Measurements from ENCODE around the gene FAM118A. TPM values are rescaled to one million over a fixed set of nuclear protein-coding genes. Genes with fewer than 3 reads are reported as not detected.
A peak's percentile ranks its signal among the peaks of the same experiment; 100 is the strongest.

FAM118A gene
- total and polyA plus RNA-seq, 3 donors from 2014 or later, result 70.8 to 104 (median 80.2) TPM

DNA sequence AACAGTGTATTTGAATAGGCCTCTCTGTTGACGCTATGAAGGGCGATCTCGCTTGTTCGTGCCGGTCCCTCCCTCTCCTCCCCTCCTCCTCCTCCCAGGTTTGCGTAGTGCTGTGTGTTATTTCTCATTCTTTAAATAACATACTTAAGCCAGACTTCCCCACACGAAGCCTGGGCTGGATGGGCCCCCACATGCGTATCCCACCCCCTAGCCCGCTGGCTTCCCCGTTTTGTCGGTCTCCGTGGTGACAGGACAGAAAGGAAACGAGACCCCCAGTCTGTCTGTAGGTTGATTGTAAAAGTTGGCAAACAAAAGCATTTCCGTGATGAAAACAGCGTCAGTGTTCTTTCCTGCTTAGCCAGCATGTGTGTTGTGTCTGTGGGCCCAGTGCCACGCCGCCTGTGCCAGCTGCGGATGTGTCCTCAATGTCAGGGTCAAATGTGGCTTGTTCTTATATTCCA, 27.3 kb downstream of the FAM118A start:
- TF ChIP-seq POLR2A (IDR thresholded peaks at IDR 0.05) (no peak), CTCF (IDR thresholded peaks at IDR 0.05) (no peak)
- no peaks in the 10 kb centered on the region for H3K9me3 ChIP-seq
- H3K36me3 ChIP-seq (ENCODE audit: low read depth, missing control alignments), result peaks cover 5% of the 10 kb centered on the region
- H3K4me3 ChIP-seq, result no peak overlapping the region
- peak; percentile 66 for DNase-seq
- no peaks in the 10 kb centered on the region for H3K27me3 ChIP-seq
- H3K4me1 ChIP-seq, result peaks cover 15% of the 10 kb centered on the region
- intact Hi-C loops (cut with DNase I; ENCODE audit: low total_unique reads), result no loop called here
- H3K27ac ChIP-seq, result peak overlapping the region; percentile 26 to 77
- WGBS, 2 donors, result 38 to 62% methylated on average over 18 of the region's 18 CpGs

- H3K4me3 ChIP-seq, result no peak overlapping the region
Observed at GRCh38 chr22:45337536-45337935, 27.8 kb downstream of the FAM118A start.

GRCh38 chr22:45338795-45339194, 29.1 kb downstream of the FAM118A start:
- Histone ChIP-seq H3K9me3 (no peaks in the 10 kb centered on the region), H3K27ac (no peak overlapping the region), H3K4me3 (no peak overlapping the region), H3K36me3 (ENCODE audit: low read depth, missing control alignments) (no peaks in the 10 kb centered on the region), H3K27me3 (no peaks in the 10 kb centered on the region), H3K4me1 (peaks cover 15% of the 10 kb centered on the region)
- intact Hi-C loops (cut with DNase I; ENCODE audit: low total_unique reads), result no loop called here
- DNase-seq, result no peak
- WGBS, 2 donors, result 87 to 94% methylated on average over 7 of the region's 7 CpGs
- TF ChIP-seq CTCF (IDR thresholded peaks at IDR 0.05) (no peak), POLR2A (IDR thresholded peaks at IDR 0.05) (no peak)

More at GRCh38 chr22:45337536-45337935, 27.8 kb downstream of the FAM118A start:
- no peak for DNase-seq
- Histone ChIP-seq H3K4me1 (peaks cover 15% of the 10 kb centered on the region), H3K27ac (peak overlapping the region in 1 of 2 donors; percentile 77), H3K27me3 (no peaks in the 10 kb centered on the region), H3K9me3 (no peaks in the 10 kb centered on the region), H3K36me3 (ENCODE audit: low read depth, missing control alignments) (peaks cover 5% of the 10 kb centered on the region)
- WGBS, 2 donors, result 86 to 89% methylated on average over 9 of the region's 9 CpGs
- TF ChIP-seq CTCF (IDR thresholded peaks at IDR 0.05) (no peak), POLR2A (IDR thresholded peaks at IDR 0.05) (no peak)
- intact Hi-C loops (cut with DNase I; ENCODE audit: low total_unique reads), result no loop called here

DNA sequence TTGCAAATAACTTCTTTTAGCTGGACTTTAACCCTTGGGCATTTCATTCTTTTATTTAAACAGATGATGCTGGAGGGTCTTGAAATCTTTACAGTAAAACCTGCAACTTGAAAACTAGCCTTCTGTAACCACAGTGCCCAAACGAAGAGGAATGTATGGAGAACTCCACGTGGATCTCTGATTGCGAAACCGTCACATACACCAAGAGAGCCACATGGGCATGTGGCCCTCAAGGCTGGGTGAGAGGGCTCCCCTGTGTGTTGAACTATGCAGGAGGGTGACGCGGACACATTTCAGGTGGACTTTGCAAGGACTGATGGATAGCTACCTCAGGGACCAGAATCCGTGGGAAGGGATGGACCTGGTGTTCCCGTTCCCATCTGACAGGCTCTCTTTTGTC, 30.6 kb downstream of the FAM118A start:
- Histone ChIP-seq H3K27me3 (no peaks in the 10 kb centered on the region), H3K4me1 (peaks cover 7% of the 10 kb centered on the region), H3K36me3 (ENCODE audit: low read depth, missing control alignments) (no peaks in the 10 kb centered on the region), H3K4me3 (no peak overlapping the region), H3K9me3 (no peaks in the 10 kb centered on the region), H3K27ac (no peak overlapping the region)
- intact Hi-C loops (cut with DNase I; ENCODE audit: low total_unique reads), result no loop called here
- 86 to 90% methylated on average over 8 of the region's 8 CpGs for WGBS, 2 donors
- no peak for TF ChIP-seq CTCF (IDR thresholded peaks at IDR 0.05)
- no peak for TF ChIP-seq POLR2A (IDR thresholded peaks at IDR 0.05)
- DNase-seq, result no peak

DNA sequence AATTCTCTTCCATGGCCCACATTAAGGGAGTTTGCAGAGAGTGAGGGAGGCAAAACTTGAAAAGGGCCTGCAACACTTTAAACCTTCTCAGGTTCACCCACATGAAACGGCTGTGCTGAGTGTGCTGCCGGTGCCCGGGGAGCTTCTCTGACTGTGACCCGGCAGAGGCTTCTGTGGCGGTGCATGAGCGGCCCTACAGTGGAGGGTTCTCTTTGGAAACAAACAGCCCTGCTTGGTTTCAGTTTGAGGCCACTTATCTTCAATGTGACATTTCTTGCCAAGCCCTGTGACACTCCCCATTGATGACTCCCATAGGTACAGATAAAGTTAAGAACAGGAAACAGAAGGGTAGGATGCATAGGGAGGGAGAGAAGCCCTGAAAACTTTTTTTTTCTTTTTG, 31.8 kb downstream of the FAM118A start:
- H3K9me3 ChIP-seq, result no peaks in the 10 kb centered on the region

More for the DNA sequence above, 31.8 kb downstream of the FAM118A start:
- Histone ChIP-seq H3K4me1 (peaks cover 4% of the 10 kb centered on the region), H3K27ac (no peak overlapping the region), H3K27me3 (no peaks in the 10 kb centered on the region), H3K36me3 (ENCODE audit: low read depth, missing control alignments) (no peaks in the 10 kb centered on the region), H3K4me3 (no peak overlapping the region)
- intact Hi-C loops (cut with DNase I; ENCODE audit: low total_unique reads), result no loop called here
- no peak for TF ChIP-seq CTCF (IDR thresholded peaks at IDR 0.05)
- TF ChIP-seq POLR2A (IDR thresholded peaks at IDR 0.05), result no peak
- peak; percentile 18 for DNase-seq
- WGBS, 2 donors, result 57 to 69% methylated on average over 6 of the region's 6 CpGs
